Endodermal cell (in vitro differentiated cells): Measurements from ENCODE around the gene LRRC3. TPM values are rescaled to one million over a fixed set of nuclear protein-coding genes. Genes with fewer than 3 reads are reported as not detected.

ENCODE experiments used
- DNase-seq: peaks from one replicate; pipeline ENCODE4 v3.0.0-alpha.2; 2017
- H3K27ac ChIP-seq: 2 replicates; pipeline ENCODE4 v1.5.1; 2013; ENCODE audit warnings: mild to moderate bottlenecking, low read depth, low read length, moderate library complexity
- H3K27me3 ChIP-seq: 2 replicates; pipeline ENCODE4 v1.6.1; 2013; ENCODE audit warnings: mild to moderate bottlenecking, low read length, moderate library complexity; ENCODE audit not compliant: insufficient read depth, control insufficient read depth, poor library complexity, severe bottlenecking
- H3K36me3 ChIP-seq: 2 replicates; pipeline ENCODE4 v1.7.0; 2013; ENCODE audit warnings: mild to moderate bottlenecking, low read length, moderate library complexity; ENCODE audit not compliant: control insufficient read depth, insufficient read depth
- H3K4me1 ChIP-seq: one replicate; pipeline ENCODE4 v1.7.0; 2013; ENCODE audit warnings: low read length; ENCODE audit not compliant: control insufficient read depth, insufficient read depth
- H3K4me3 ChIP-seq: 2 replicates; pipeline ENCODE4 v1.5.1; 2013; ENCODE audit warnings: mild to moderate bottlenecking, low read length, moderate library complexity
- H3K9ac ChIP-seq: 2 replicates; pipeline ENCODE4 v1.6.1; 2013; ENCODE audit warnings: mild to moderate bottlenecking, low read length, moderate library complexity; ENCODE audit not compliant: poor library complexity, severe bottlenecking; ENCODE audit errors: extremely low read depth
- H3K9me3 ChIP-seq: 2 replicates; pipeline ENCODE4 v1.6.1; 2013; ENCODE audit warnings: mild to moderate bottlenecking, low read length, moderate library complexity; ENCODE audit not compliant: control insufficient read depth
- H3K27ac Mint-ChIP-seq: 2 replicates; pipeline ENCODE4 v1.8.0; 2020; ENCODE audit warnings: mixed read lengths
- H3K27me3 Mint-ChIP-seq: 2 replicates; pipeline ENCODE4 v1.8.0; 2021; ENCODE audit warnings: mild to moderate bottlenecking, mixed read lengths; ENCODE audit not compliant: insufficient read depth
- H3K36me3 Mint-ChIP-seq: 2 replicates; pipeline ENCODE4 v1.8.0; 2020; ENCODE audit warnings: low read depth, mixed read lengths
- H3K4me1 Mint-ChIP-seq: 2 replicates; pipeline ENCODE4 v1.8.0; 2020; ENCODE audit warnings: mixed read lengths
- H3K4me3 Mint-ChIP-seq: 2 replicates; pipeline ENCODE4 v1.8.0; 2020; ENCODE audit warnings: mild to moderate bottlenecking, moderate library complexity, mixed read lengths
- H3K9me3 Mint-ChIP-seq: 2 replicates; pipeline ENCODE4 v1.8.0; 2020; ENCODE audit warnings: mild to moderate bottlenecking, mixed read lengths
- WGBS, 2 experiments: methylation state at CpG; one replicate each; pipeline versions ENCODE4 v1.1.5 to v1.1.7; 2013; ENCODE audit warnings: missing lambda C conversion rate in 2 of 2, mixed read lengths in 1 of 2; ENCODE audit not compliant: insufficient coverage in 1 of 2, insufficient read length in 1 of 2; 5-methylcytosine and 5-hydroxymethylcytosine counted together
- total RNA-seq, 2 donors: library from RNA; stranded (reverse); fragmentation: NEBNext Ultra II Directional in 1 of 2; extraction: Animal tissue kit (Norgen Biotek cat#: 25700) in 1 of 2; gene quantifications; 2 replicates in 1 of 2; 3 replicates in 1 of 2; pipeline ENCODE4 v1.2.1, GENCODE V29; 2021
- TF ChIP-seq, protein P1 (sequence below): fragments of 200-600 bp; sonication (generic); conservative IDR thresholded peaks from 2 replicates; pipeline ENCODE4 v1.5.0; 2021; ENCODE audit warnings: antibody characterized with exemption, mild to moderate bottlenecking

LRRC3 gene
- total RNA-seq, 2 donors from 2014 or later: 14.1 to 16.5 TPM

DNA sequence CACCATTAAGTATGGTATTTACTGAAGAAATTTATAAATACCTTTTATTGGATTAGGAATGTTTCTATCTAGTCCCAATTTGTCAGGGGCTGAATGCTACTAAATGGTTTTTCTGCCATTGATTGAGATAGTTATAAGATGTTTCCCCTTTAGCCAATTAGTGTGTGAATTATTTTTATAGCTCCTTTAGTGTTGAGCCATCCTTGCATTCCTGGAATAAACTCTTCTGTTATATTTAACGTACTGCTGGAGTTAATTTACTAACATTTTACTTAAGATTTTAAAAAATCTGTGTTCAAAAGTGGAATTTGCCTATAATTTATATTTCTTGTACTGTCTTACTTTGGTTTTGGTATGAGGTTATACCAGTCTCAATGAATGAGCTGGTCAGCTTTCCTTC, 25.4 kb upstream of the LRRC3 start:
- H3K4me3 ChIP-seq: no peak overlapping the region
- WGBS, 2 experiments: 83% methylated on average over 1 of the region's 1 CpG; no CpG with 5 or more reads in 1 of the 2 experiments

DNA sequence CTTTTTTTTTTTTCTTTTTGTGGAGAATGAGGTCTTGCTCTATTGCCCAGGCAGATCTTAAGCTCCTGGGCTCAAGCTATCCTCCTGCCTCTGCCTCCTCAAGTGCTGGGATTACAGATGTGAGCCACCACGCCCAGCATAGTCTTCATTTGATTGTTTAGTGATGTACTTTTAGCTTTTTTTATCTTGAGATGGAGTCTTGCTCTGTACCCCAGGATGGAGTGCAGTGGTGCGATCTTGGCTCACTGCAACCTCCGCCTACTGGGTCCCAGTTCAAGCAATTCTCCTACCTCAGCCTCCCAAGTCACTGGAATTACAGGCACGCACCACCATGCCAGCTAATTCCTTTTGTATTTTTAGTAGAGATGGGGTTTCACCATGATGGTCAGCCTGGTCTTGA, 24.0 kb upstream of the LRRC3 start:
- Histone ChIP-seq H3K27me3 (no peaks in the 10 kb centered on the region), H3K36me3 (no peaks in the 10 kb centered on the region), H3K4me1 (no peaks in the 10 kb centered on the region), H3K9me3 (peaks cover 12% of the 10 kb centered on the region), H3K27ac (no peak overlapping the region), H3K4me3 (no peak overlapping the region), H3K9ac (no peak overlapping the region)
- TF ChIP-seq, protein P1, sequence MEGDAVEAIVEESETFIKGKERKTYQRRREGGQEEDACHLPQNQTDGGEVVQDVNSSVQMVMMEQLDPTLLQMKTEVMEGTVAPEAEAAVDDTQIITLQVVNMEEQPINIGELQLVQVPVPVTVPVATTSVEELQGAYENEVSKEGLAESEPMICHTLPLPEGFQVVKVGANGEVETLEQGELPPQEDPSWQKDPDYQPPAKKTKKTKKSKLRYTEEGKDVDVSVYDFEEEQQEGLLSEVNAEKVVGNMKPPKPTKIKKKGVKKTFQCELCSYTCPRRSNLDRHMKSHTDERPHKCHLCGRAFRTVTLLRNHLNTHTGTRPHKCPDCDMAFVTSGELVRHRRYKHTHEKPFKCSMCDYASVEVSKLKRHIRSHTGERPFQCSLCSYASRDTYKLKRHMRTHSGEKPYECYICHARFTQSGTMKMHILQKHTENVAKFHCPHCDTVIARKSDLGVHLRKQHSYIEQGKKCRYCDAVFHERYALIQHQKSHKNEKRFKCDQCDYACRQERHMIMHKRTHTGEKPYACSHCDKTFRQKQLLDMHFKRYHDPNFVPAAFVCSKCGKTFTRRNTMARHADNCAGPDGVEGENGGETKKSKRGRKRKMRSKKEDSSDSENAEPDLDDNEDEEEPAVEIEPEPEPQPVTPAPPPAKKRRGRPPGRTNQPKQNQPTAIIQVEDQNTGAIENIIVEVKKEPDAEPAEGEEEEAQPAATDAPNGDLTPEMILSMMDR: no peak
- Mint-ChIP-seq H3K4me1 (no peaks in the 10 kb centered on the region), H3K27ac (no peak overlapping the region), H3K27me3 (no peaks in the 10 kb centered on the region), H3K4me3 (no peak overlapping the region), H3K36me3 (no peaks in the 10 kb centered on the region), H3K9me3 (peaks cover 18% of the 10 kb centered on the region)
- 90 to 97% methylated on average over 3 to 4 of the region's 4 CpGs for WGBS, 2 experiments
- DNase-seq: peak; percentile 12

More for the DNA sequence above, 25.4 kb upstream of the LRRC3 start:
- peaks cover 18% of the 10 kb centered on the region for H3K9me3 Mint-ChIP-seq
- peaks cover 12% of the 10 kb centered on the region for H3K9me3 ChIP-seq
- no peak overlapping the region for H3K27ac ChIP-seq
- TF ChIP-seq, protein P1: no peak
- H3K27me3 Mint-ChIP-seq: no peaks in the 10 kb centered on the region
- H3K9ac ChIP-seq: no peak overlapping the region
- no peak for DNase-seq
- H3K4me1 Mint-ChIP-seq: no peaks in the 10 kb centered on the region
- H3K27me3 ChIP-seq: no peaks in the 10 kb centered on the region
- no peaks in the 10 kb centered on the region for H3K36me3 Mint-ChIP-seq
- H3K36me3 ChIP-seq: no peaks in the 10 kb centered on the region
- H3K4me1 ChIP-seq: no peaks in the 10 kb centered on the region
- H3K27ac Mint-ChIP-seq: no peak overlapping the region
- H3K4me3 Mint-ChIP-seq: no peak overlapping the region

DNA sequence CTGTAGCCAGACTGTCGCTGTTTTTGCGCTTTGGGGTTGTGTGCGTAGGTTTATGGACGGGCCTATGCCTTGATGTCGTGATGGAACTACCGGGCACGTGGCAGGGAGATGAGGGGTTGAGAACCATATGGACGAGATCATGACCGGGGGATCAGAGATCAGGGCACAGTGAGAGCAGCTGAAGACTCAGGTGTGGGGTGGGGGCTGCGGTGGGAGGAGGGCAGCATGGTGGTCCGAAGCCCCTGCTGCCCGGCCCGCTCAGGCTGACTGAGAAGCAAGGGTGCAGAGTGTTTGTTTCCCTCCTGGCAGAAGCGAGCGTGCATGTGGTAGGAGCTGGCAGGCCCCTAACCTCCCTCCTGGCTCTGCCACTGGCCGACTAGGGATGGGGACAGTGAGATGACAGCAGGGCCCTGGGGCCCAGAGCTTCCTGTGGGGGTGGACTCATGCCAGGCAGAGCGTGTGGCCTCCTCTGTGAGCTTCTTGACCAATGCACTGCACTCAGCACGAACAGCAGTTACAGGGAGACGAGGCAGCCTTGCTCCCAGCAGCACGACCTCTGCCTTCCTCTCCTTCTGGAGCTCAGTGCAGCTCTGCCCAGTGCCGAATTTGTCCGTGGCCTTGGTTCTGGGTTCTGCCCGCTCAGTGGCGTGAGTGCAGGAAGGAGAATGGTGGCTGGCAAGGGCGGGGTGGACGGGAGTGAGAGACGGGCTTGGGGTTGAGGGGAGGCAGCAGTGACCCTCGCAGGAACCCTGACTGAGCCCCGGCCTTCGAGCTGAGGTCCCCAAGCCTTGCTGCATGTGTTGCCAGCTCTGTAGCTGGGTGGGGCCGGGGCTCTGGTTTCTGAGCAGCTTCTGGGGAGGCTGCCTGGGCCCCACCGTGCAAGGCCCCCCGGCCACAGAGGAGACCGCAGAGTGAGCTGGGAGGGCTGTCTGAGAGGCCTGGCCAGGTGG, 22.2 kb upstream of the LRRC3 start:
- no peak overlapping the region for H3K4me3 Mint-ChIP-seq

More for the DNA sequence above, 22.2 kb upstream of the LRRC3 start:
- peaks cover 12% of the 10 kb centered on the region for H3K9me3 ChIP-seq
- H3K4me1 Mint-ChIP-seq: no peaks in the 10 kb centered on the region
- 90 to 92% methylated on average over 17 to 34 of the region's 34 CpGs for WGBS, 2 experiments
- no peaks in the 10 kb centered on the region for H3K27me3 ChIP-seq
- H3K9ac ChIP-seq: no peak overlapping the region
- H3K27ac ChIP-seq: no peak overlapping the region
- no peaks in the 10 kb centered on the region for H3K27me3 Mint-ChIP-seq
- peak; percentile 36 for DNase-seq
- no peak overlapping the region for H3K4me3 ChIP-seq
- TF ChIP-seq, protein P1: no peak
- no peaks in the 10 kb centered on the region for H3K36me3 ChIP-seq
- H3K27ac Mint-ChIP-seq: no peak overlapping the region
- no peaks in the 10 kb centered on the region for H3K36me3 Mint-ChIP-seq
- no peaks in the 10 kb centered on the region for H3K4me1 ChIP-seq
- H3K9me3 Mint-ChIP-seq: peaks cover 16% of the 10 kb centered on the region
